GM23338 (cell line): Measurements from ENCODE around the gene B4GALT5. TPM values are rescaled to one million over a fixed set of nuclear protein-coding genes. Genes with fewer than 3 reads are reported as not detected.
A peak's percentile ranks its signal among the peaks of the same experiment; 100 is the strongest.

ENCODE experiments used
- ATAC-seq: fragments of 200-7000 bp; cut with Tn5 transposase; 3 replicates; pipeline ENCODE4 v1.9.1; 2020
- DNase-seq: peaks from one replicate; pipeline ENCODE4 v3.0.0-alpha.2; 2015; ENCODE audit warnings: low spot score
- H2AFZ ChIP-seq: fragments of 200-600 bp; sonication (generic); 2 replicates; pipeline ENCODE4 v1.8.0; 2016; ENCODE audit warnings: antibody characterized with exemption, mild to moderate bottlenecking, moderate library complexity
- H3F3A ChIP-seq: fragments of 200-600 bp; sonication (generic); replicated peaks from 2 replicates; pipeline ENCODE4 v1.8.0; 2017; ENCODE audit warnings: antibody characterized with exemption, mixed run types, low read depth
- H3K27ac ChIP-seq: fragments of 200-600 bp; sonication (generic); 2 replicates; pipeline ENCODE4 v1.6.1; 2016; ENCODE audit warnings: low read depth
- H3K27me3 ChIP-seq: fragments of 200-600 bp; sonication (generic); 2 replicates; pipeline ENCODE4 v1.8.0; 2016; ENCODE audit warnings: mild to moderate bottlenecking, mixed run types, moderate library complexity; ENCODE audit not compliant: insufficient read depth
- H3K36me3 ChIP-seq: fragments of 200-600 bp; sonication (generic); 2 replicates; pipeline ENCODE4 v1.8.0; 2016; ENCODE audit warnings: mild to moderate bottlenecking; ENCODE audit not compliant: insufficient read depth
- H3K4me1 ChIP-seq: fragments of 200-600 bp; sonication (generic); 2 replicates; pipeline ENCODE4 v1.8.0; 2016; ENCODE audit warnings: mild to moderate bottlenecking, moderate library complexity; ENCODE audit not compliant: insufficient read depth
- H3K4me2 ChIP-seq: fragments of 200-600 bp; sonication (generic); 2 replicates; pipeline ENCODE4 v1.7.1; 2017; ENCODE audit warnings: mixed run types
- H3K4me3 ChIP-seq: fragments of 200-600 bp; sonication (generic); 2 replicates; pipeline ENCODE4 v1.6.1; 2016; ENCODE audit warnings: mixed run types
- H3K79me2 ChIP-seq: fragments of 200-600 bp; sonication (generic); replicated peaks from 2 replicates; pipeline ENCODE4 v1.8.0; 2017; ENCODE audit warnings: mild to moderate bottlenecking; ENCODE audit not compliant: insufficient read depth
- H3K9me2 ChIP-seq: fragments of 200-600 bp; sonication (generic); 2 replicates; pipeline ENCODE4 v1.8.0; 2017; ENCODE audit not compliant: insufficient read depth
- H4K20me1 ChIP-seq: fragments of 200-600 bp; sonication (generic); replicated peaks from 2 replicates; pipeline ENCODE4 v1.8.0; 2017; ENCODE audit warnings: mild to moderate bottlenecking; ENCODE audit not compliant: insufficient read depth
- H3K27ac Mint-ChIP-seq: 2 replicates; pipeline ENCODE4 v1.8.0; 2020; ENCODE audit warnings: inconsistent platforms, mild to moderate bottlenecking, moderate library complexity, mixed read lengths
- H3K27me3 Mint-ChIP-seq: 3 replicates; pipeline ENCODE4 v1.8.0; 2022; ENCODE audit warnings: low read depth, mild to moderate bottlenecking, moderate library complexity, mixed read lengths, inconsistent platforms; ENCODE audit not compliant: insufficient read depth, poor library complexity
- H3K36me3 Mint-ChIP-seq: 3 replicates; pipeline ENCODE4 v1.8.0; 2021; ENCODE audit warnings: low read depth, mild to moderate bottlenecking, inconsistent platforms, moderate library complexity, mixed read lengths
- H3K4me1 Mint-ChIP-seq: 3 replicates; pipeline ENCODE4 v1.8.0; 2020; ENCODE audit warnings: mild to moderate bottlenecking, inconsistent platforms, mixed read lengths
- H3K4me3 Mint-ChIP-seq: 3 replicates; pipeline ENCODE4 v1.8.0; 2021; ENCODE audit warnings: moderate library complexity, mild to moderate bottlenecking, inconsistent platforms, mixed read lengths
- H3K9me3 Mint-ChIP-seq: 3 replicates; pipeline ENCODE4 v1.8.0; 2020; ENCODE audit warnings: moderate library complexity, mild to moderate bottlenecking, inconsistent platforms, mixed read lengths
- CREB1 ChIP-seq: fragments of 250-450 bp; sonication (Bioruptor Pico); IDR thresholded peaks from 2 replicates; pipeline ENCODE4 v1.5.0; 2020; ENCODE audit warnings: low read depth, mild to moderate bottlenecking, moderate library complexity
- EZH2 ChIP-seq: fragments of 200-600 bp; sonication (generic); IDR thresholded peaks from one replicate; pipeline ENCODE4 v1.8.0; 2017; ENCODE audit warnings: antibody characterized with exemption, mild to moderate bottlenecking, low read depth; ENCODE audit not compliant: unreplicated experiment
- JUNB ChIP-seq: IDR thresholded peaks from one replicate; pipeline ENCODE4 v1.6.1; 2016; ENCODE audit warnings: antibody characterized with exemption; ENCODE audit not compliant: unreplicated experiment
- NANOG ChIP-seq: IDR thresholded peaks from 2 replicates; pipeline ENCODE4 v1.6.1; 2016; ENCODE audit warnings: antibody characterized with exemption, borderline replicate concordance
- POLR2AphosphoS5 ChIP-seq: IDR thresholded peaks from 2 replicates; pipeline ENCODE4 v1.6.1; 2016; ENCODE audit warnings: antibody characterized with exemption, low read depth
- STAT1 ChIP-seq: IDR thresholded peaks from one replicate; pipeline ENCODE4 v1.6.1; 2016; ENCODE audit warnings: antibody characterized with exemption; ENCODE audit not compliant: unreplicated experiment
- ZNF114 ChIP-seq: fragments of 250-450 bp; sonication (Bioruptor Pico); IDR thresholded peaks from 2 replicates; pipeline ENCODE4 v1.5.0; 2020; ENCODE audit warnings: mild to moderate bottlenecking, moderate library complexity
- ZNF331 ChIP-seq: fragments of 250-450 bp; sonication (Bioruptor Pico); IDR thresholded peaks from 2 replicates; pipeline ENCODE4 v1.5.0; 2020; ENCODE audit warnings: low read depth, mild to moderate bottlenecking, moderate library complexity
- polyA plus RNA-seq: library from polyadenylated mRNA; unstranded; fragments of >200 nt; fragmentation: Nextera tagmentation; extraction: Ambion mirVana; gene quantifications from 2 replicates; pipeline ENCODE4 v1.2.1, GENCODE V29; 2016
- total RNA-seq: library from RNA; depleted of rRNA; stranded (reverse); fragments of >200 nt; shearing (Covaris generic); gene quantifications from 2 replicates; pipeline ENCODE4 v1.2.3, GENCODE V29; 2014
- TF ChIP-seq, protein P1 (sequence below), 2 experiments: fragments of 200-600 bp in 1 of 2; sonication (generic) in 1 of 2; conservative IDR thresholded peaks; 2 replicates each; pipeline versions ENCODE4 v1.5.1 to v1.6.1; 2016 to 2017; ENCODE audit warnings: antibody characterized with exemption in 2 of 2, low read depth in 2 of 2, mild to moderate bottlenecking in 2 of 2, moderate library complexity in 1 of 2
- TF ChIP-seq, protein P2 (sequence below): fragments of 250-450 bp; sonication (Bioruptor Pico); IDR thresholded peaks from 2 replicates; pipeline ENCODE4 v1.5.0; 2020; ENCODE audit warnings: mild to moderate bottlenecking, moderate library complexity
- TF ChIP-seq, protein P3 (sequence below): IDR thresholded peaks from one replicate; pipeline ENCODE4 v1.6.1; 2018; ENCODE audit warnings: antibody characterized with exemption; ENCODE audit not compliant: unreplicated experiment
- TF ChIP-seq, protein P4 (sequence below): IDR thresholded peaks from 2 replicates; pipeline ENCODE4 v1.6.1; 2016; ENCODE audit warnings: antibody characterized with exemption

The B4GALT5 gene
- total and polyA plus RNA-seq, 2 experiments from 2014 or later: 19.1 to 50.3 TPM

DNA sequence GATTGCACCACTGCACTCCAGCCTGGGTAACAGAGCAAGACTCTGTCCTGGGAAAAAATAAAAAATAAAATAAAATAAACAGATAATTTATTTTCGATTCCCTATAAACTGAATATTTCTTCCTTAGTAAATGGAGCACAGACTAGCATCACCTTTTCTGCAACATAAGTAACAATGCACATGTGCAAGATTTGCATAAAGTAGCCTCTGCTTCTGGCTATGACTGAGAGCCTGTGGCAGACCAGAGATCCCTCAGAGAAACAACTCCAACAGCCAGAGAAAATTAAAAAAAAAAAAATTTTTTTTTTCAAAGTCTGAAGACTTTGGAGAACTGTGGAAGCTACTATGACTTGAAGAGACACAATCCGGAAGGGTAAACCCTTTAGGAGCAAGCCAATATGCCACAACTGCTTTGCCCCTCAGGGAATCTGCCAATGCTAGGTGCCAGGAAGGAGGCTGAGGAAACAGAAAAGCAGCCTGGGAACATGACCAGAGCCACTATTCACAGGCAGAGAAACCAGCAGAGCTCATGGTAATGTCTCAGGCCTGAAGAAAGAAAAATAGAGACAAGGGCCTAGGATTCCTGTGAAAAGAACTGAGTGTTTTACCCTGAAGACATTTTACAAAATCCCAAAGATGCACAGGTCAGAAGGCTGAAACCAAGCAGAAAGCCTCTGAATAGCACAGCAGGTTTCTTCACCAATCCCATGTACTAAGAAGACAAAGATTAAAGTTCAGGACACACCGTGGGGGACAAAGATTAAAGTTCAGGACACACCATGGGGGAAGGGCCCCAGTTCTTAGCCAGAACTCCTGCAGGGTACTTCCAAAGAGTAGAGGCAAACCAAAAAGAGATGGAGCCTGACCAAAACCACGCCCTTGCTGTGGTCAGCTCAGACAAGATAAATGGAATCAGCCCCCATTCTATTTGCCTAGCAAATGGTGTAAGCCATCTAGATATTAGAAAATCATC, 25.8 kb downstream of the B4GALT5 start:
- Mint-ChIP-seq H3K4me3 (peak overlapping the region; percentile 22; the same call in 1 of the 3 replicates), H3K27ac (peak overlapping the region; percentile 49), H3K9me3 (no peaks in the 10 kb centered on the region), H3K4me1 (peaks cover 69% of the 10 kb centered on the region), H3K27me3 (peaks cover 5% of the 10 kb centered on the region), H3K36me3 (peaks cover 5% of the 10 kb centered on the region; the same call in 2 of the 3 replicates)
- peak overlapping the region; percentile 21 for H3K27ac ChIP-seq
- no peak overlapping the region for H2AFZ ChIP-seq
- DNase-seq (no peak), ATAC-seq (peak; percentile 75)
- H3K79me2 ChIP-seq: peaks cover 100% of the 10 kb centered on the region
- no peak for TF ChIP-seq STAT1
- no peak for TF ChIP-seq NANOG
- TF ChIP-seq, protein P1, sequence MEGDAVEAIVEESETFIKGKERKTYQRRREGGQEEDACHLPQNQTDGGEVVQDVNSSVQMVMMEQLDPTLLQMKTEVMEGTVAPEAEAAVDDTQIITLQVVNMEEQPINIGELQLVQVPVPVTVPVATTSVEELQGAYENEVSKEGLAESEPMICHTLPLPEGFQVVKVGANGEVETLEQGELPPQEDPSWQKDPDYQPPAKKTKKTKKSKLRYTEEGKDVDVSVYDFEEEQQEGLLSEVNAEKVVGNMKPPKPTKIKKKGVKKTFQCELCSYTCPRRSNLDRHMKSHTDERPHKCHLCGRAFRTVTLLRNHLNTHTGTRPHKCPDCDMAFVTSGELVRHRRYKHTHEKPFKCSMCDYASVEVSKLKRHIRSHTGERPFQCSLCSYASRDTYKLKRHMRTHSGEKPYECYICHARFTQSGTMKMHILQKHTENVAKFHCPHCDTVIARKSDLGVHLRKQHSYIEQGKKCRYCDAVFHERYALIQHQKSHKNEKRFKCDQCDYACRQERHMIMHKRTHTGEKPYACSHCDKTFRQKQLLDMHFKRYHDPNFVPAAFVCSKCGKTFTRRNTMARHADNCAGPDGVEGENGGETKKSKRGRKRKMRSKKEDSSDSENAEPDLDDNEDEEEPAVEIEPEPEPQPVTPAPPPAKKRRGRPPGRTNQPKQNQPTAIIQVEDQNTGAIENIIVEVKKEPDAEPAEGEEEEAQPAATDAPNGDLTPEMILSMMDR (conservative IDR thresholded peaks at IDR 0.05; ENCODE audit: low read depth in 2 of 2): no peak
- TF ChIP-seq EZH2: no peak
- TF ChIP-seq, protein P2, sequence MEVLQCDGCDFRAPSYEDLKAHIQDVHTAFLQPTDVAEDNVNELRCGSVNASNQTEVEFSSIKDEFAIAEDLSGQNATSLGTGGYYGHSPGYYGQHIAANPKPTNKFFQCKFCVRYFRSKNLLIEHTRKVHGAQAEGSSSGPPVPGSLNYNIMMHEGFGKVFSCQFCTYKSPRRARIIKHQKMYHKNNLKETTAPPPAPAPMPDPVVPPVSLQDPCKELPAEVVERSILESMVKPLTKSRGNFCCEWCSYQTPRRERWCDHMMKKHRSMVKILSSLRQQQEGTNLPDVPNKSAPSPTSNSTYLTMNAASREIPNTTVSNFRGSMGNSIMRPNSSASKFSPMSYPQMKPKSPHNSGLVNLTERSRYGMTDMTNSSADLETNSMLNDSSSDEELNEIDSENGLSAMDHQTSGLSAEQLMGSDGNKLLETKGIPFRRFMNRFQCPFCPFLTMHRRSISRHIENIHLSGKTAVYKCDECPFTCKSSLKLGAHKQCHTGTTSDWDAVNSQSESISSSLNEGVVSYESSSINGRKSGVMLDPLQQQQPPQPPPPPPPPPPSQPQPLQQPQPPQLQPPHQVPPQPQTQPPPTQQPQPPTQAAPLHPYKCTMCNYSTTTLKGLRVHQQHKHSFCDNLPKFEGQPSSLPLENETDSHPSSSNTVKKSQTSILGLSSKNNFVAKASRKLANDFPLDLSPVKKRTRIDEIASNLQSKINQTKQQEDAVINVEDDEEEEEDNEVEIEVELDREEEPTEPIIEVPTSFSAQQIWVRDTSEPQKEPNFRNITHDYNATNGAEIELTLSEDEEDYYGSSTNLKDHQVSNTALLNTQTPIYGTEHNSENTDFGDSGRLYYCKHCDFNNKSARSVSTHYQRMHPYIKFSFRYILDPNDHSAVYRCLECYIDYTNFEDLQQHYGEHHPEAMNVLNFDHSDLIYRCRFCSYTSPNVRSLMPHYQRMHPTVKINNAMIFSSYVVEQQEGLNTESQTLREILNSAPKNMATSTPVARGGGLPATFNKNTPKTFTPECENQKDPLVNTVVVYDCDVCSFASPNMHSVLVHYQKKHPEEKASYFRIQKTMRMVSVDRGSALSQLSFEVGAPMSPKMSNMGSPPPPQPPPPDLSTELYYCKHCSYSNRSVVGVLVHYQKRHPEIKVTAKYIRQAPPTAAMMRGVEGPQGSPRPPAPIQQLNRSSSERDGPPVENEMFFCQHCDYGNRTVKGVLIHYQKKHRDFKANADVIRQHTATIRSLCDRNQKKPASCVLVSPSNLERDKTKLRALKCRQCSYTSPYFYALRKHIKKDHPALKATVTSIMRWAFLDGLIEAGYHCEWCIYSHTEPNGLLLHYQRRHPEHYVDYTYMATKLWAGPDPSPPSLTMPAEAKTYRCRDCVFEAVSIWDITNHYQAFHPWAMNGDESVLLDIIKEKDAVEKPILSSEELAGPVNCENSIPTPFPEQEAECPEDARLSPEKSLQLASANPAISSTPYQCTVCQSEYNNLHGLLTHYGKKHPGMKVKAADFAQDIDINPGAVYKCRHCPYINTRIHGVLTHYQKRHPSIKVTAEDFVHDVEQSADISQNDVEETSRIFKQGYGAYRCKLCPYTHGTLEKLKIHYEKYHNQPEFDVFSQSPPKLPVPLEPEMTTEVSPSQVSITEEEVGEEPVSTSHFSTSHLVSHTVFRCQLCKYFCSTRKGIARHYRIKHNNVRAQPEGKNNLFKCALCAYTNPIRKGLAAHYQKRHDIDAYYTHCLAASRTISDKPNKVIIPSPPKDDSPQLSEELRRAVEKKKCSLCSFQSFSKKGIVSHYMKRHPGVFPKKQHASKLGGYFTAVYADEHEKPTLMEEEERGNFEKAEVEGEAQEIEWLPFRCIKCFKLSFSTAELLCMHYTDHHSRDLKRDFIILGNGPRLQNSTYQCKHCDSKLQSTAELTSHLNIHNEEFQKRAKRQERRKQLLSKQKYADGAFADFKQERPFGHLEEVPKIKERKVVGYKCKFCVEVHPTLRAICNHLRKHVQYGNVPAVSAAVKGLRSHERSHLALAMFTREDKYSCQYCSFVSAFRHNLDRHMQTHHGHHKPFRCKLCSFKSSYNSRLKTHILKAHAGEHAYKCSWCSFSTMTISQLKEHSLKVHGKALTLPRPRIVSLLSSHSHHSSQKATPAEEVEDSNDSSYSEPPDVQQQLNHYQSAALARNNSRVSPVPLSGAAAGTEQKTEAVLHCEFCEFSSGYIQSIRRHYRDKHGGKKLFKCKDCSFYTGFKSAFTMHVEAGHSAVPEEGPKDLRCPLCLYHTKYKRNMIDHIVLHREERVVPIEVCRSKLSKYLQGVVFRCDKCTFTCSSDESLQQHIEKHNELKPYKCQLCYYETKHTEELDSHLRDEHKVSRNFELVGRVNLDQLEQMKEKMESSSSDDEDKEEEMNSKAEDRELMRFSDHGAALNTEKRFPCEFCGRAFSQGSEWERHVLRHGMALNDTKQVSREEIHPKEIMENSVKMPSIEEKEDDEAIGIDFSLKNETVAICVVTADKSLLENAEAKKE (CRISPR knock-in tag): no peak
- TF ChIP-seq, protein P3, sequence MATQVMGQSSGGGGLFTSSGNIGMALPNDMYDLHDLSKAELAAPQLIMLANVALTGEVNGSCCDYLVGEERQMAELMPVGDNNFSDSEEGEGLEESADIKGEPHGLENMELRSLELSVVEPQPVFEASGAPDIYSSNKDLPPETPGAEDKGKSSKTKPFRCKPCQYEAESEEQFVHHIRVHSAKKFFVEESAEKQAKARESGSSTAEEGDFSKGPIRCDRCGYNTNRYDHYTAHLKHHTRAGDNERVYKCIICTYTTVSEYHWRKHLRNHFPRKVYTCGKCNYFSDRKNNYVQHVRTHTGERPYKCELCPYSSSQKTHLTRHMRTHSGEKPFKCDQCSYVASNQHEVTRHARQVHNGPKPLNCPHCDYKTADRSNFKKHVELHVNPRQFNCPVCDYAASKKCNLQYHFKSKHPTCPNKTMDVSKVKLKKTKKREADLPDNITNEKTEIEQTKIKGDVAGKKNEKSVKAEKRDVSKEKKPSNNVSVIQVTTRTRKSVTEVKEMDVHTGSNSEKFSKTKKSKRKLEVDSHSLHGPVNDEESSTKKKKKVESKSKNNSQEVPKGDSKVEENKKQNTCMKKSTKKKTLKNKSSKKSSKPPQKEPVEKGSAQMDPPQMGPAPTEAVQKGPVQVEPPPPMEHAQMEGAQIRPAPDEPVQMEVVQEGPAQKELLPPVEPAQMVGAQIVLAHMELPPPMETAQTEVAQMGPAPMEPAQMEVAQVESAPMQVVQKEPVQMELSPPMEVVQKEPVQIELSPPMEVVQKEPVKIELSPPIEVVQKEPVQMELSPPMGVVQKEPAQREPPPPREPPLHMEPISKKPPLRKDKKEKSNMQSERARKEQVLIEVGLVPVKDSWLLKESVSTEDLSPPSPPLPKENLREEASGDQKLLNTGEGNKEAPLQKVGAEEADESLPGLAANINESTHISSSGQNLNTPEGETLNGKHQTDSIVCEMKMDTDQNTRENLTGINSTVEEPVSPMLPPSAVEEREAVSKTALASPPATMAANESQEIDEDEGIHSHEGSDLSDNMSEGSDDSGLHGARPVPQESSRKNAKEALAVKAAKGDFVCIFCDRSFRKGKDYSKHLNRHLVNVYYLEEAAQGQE: no peak
- no peak for TF ChIP-seq POLR2AphosphoS5
- TF ChIP-seq, protein P4, sequence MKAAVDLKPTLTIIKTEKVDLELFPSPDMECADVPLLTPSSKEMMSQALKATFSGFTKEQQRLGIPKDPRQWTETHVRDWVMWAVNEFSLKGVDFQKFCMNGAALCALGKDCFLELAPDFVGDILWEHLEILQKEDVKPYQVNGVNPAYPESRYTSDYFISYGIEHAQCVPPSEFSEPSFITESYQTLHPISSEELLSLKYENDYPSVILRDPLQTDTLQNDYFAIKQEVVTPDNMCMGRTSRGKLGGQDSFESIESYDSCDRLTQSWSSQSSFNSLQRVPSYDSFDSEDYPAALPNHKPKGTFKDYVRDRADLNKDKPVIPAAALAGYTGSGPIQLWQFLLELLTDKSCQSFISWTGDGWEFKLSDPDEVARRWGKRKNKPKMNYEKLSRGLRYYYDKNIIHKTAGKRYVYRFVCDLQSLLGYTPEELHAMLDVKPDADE: no peak
- no peak for TF ChIP-seq ZNF331 (CRISPR knock-in tag)
- no peak for TF ChIP-seq CREB1
- no peak for TF ChIP-seq ZNF114 (CRISPR knock-in tag)
- no peak for TF ChIP-seq JUNB
- H3F3A ChIP-seq: no peaks in the 10 kb centered on the region
- H3K4me3 ChIP-seq: 0 out of 2 replicates have a peak overlapping the region, but pooled peaks have one; percentile 20
- H3K4me2 ChIP-seq: peak overlapping the region; percentile 37
- H3K36me3 ChIP-seq: no peaks in the 10 kb centered on the region
- peaks cover 38% of the 10 kb centered on the region for H3K4me1 ChIP-seq
- H4K20me1 ChIP-seq: peaks cover 80% of the 10 kb centered on the region
- H3K27me3 ChIP-seq: no peaks in the 10 kb centered on the region
- no peaks in the 10 kb centered on the region for H3K9me2 ChIP-seq
